GM12865 (cell line): ENCODE measurements around the gene CRTC1.

Experiments
- DNase-seq: peaks from one replicate; pipeline ENCODE4 v3.0.0; 2010; ENCODE audit warnings: low read depth
- H3K4me3 ChIP-seq: 2 replicates; pipeline ENCODE4 v1.5.1; 2011; ENCODE audit warnings: mild to moderate bottlenecking, low read depth, low read length, control low read depth
- CTCF ChIP-seq: IDR thresholded peaks from 2 replicates; pipeline ENCODE4 v1.5.1; 2011; ENCODE audit warnings: low read length, control low read depth, low read depth, inconsistent platforms; ENCODE audit not compliant: insufficient read depth; ENCODE audit errors: missing control alignments

CRTC1 gene

GRCh38 chr19:18653853-18654252, 29.6 kb upstream of the CRTC1 start:
- H3K4me3 ChIP-seq, result no peak overlapping the region
- TF ChIP-seq CTCF, result no peak
- no peak for DNase-seq

GRCh38 chr19:18654469-18654868, 29.0 kb upstream of the CRTC1 start:
- H3K4me3 ChIP-seq, result no peak overlapping the region
- no peak for TF ChIP-seq CTCF
- no peak for DNase-seq

GRCh38 chr19:18655173-18655844, 28.2 kb upstream of the CRTC1 start:
- no peak for DNase-seq
- TF ChIP-seq CTCF, result no peak
- H3K4me3 ChIP-seq, result no peak overlapping the region

- DNase-seq, result no peak
- no peak for TF ChIP-seq CTCF
- no peak overlapping the region for H3K4me3 ChIP-seq
These were observed 27.0 kb upstream of the CRTC1 start for GRCh38 chr19:18656337-18657086.

GRCh38 chr19:18657590-18658365, 25.7 kb upstream of the CRTC1 start:
- peak; percentile 47 for DNase-seq
- no peak for TF ChIP-seq CTCF
- no peak overlapping the region for H3K4me3 ChIP-seq

- DNase-seq, result no peak
- TF ChIP-seq CTCF, result no peak
- H3K4me3 ChIP-seq, result no peak overlapping the region
These were observed 25.1 kb upstream of the CRTC1 start for GRCh38 chr19:18658366-18658855.
